GM18517 (cell line): Measurements from ENCODE around the gene EMID1.

Source experiments
- ATAC-seq: cut with Tn5 transposase; IDR thresholded peaks from one replicate; pipeline ENCODE4 v1.9.1; 2021; ENCODE audit warnings: mild to moderate bottlenecking, moderate library complexity; ENCODE audit not compliant: unreplicated experiment

EMID1 gene

GRCh38 chr22:29258407-29259252 is 52.9 kb downstream of the EMID1 start:
- no peak for ATAC-seq

- no peak for ATAC-seq
These were observed 53.7 kb downstream of the EMID1 start for GRCh38 chr22:29259253-29259899.

- ATAC-seq: no peak
These were observed 54.4 kb downstream of the EMID1 start for GRCh38 chr22:29260031-29260560.

GRCh38 chr22:29260601-29261315 is 55.1 kb downstream of the EMID1 start:
- ATAC-seq: no peak

- ATAC-seq: no peak
These were observed 58.1 kb downstream of the EMID1 start for GRCh38 chr22:29263791-29264276.

GRCh38 chr22:29265305-29265704 is 59.6 kb downstream of the EMID1 start:
- no peak for ATAC-seq

- ATAC-seq: no peak
These were observed 60.2 kb downstream of the EMID1 start for GRCh38 chr22:29265929-29266328.

- no peak for ATAC-seq
These were observed 61.1 kb downstream of the EMID1 start for GRCh38 chr22:29266564-29267461.

- ATAC-seq: peak; percentile 29
These were observed 61.8 kb downstream of the EMID1 start for GRCh38 chr22:29267462-29267857.

GRCh38 chr22:29267858-29268510 is 62.3 kb downstream of the EMID1 start, which contains the start of the genes EWSR1 and RHBDD3:
TSS of gene EWSR1 (plus strand) at chr22:29268268. CDS start at chr22:29268337, 69 bp downstream.
TSS of gene RHBDD3 (minus strand) at chr22:29267981. CDS start at chr22:29265626, 2,355 bp downstream.
- ATAC-seq: peak; percentile 83

GRCh38 chr22:29268511-29269229 is 63.0 kb downstream of the EMID1 start:
- ATAC-seq: peak; percentile 20

GRCh38 chr22:29269230-29269604 is 63.5 kb downstream of the EMID1 start:
- ATAC-seq: no peak

GRCh38 chr22:29269731-29270474 is 64.2 kb downstream of the EMID1 start:
- ATAC-seq: no peak

- no peak for ATAC-seq
These were observed 65.0 kb downstream of the EMID1 start for GRCh38 chr22:29270475-29271271.

- no peak for ATAC-seq
These were observed 66.9 kb downstream of the EMID1 start for GRCh38 chr22:29272624-29273023.

GRCh38 chr22:29275167-29275566 is 69.5 kb downstream of the EMID1 start:
- no peak for ATAC-seq

- ATAC-seq: no peak
These were observed 70.3 kb downstream of the EMID1 start for GRCh38 chr22:29275819-29276565.
